SU-DHL-6 (cell line): Measurements from ENCODE around the gene DEPDC4.
"Not testable (repeated sequence)": the region's sequence is repeated elsewhere in the genome, so short reads cannot be mapped to it uniquely, and the experiment has no call there.

ENCODE experiments used
- H2AFZ ChIP-seq: fragments of 200-600 bp; sonication (generic); 2 replicates; pipeline ENCODE4 v1.6.1; 2014; ENCODE audit warnings: low read depth, mild to moderate bottlenecking, moderate library complexity, mixed read lengths, antibody characterized with exemption, low read length; ENCODE audit not compliant: severe bottlenecking
- H3F3A ChIP-seq: fragments of 200-600 bp; shearing (Covaris generic); 2 replicates; pipeline ENCODE4 v1.6.0; 2016; ENCODE audit warnings: antibody characterized with exemption, mild to moderate bottlenecking; ENCODE audit not compliant: insufficient read depth
- H3K27ac ChIP-seq: fragments of 200-600 bp; sonication (generic); 2 replicates; pipeline ENCODE4 v1.5.1; 2016; ENCODE audit warnings: low read depth, mild to moderate bottlenecking, low read length, moderate library complexity, mixed read lengths
- H3K27me3 ChIP-seq: fragments of 200-600 bp; sonication (generic), shearing (Covaris generic); 2 replicates; pipeline ENCODE4 v1.6.0; 2014; ENCODE audit warnings: mild to moderate bottlenecking, low read length
- H3K36me3 ChIP-seq: fragments of 200-600 bp; sonication (generic); 2 replicates; pipeline ENCODE4 v1.6.1; 2014; ENCODE audit warnings: mild to moderate bottlenecking, low read length, mixed read lengths
- H3K4me2 ChIP-seq: fragments of 300-600, 200-600 bp; shearing (Covaris generic), sonication (generic); 2 replicates; pipeline ENCODE4 v1.6.0; 2014; ENCODE audit warnings: low read length, low read depth, mild to moderate bottlenecking; ENCODE audit not compliant: poor library complexity, severe bottlenecking
- H3K4me3 ChIP-seq: fragments of 200-600 bp; sonication (generic); 2 replicates; pipeline ENCODE4 v1.5.1; 2014; ENCODE audit warnings: antibody characterized with exemption, low read length, mild to moderate bottlenecking, mixed read lengths; ENCODE audit not compliant: insufficient read depth, poor library complexity, severe bottlenecking
- H3K79me2 ChIP-seq: fragments of 200-600 bp; sonication (generic); 2 replicates; pipeline ENCODE4 v1.6.1; 2014; ENCODE audit warnings: mild to moderate bottlenecking, low read length, moderate library complexity; ENCODE audit not compliant: insufficient read depth
- H3K9ac ChIP-seq: fragments of 200-600 bp; sonication (generic); 2 replicates; pipeline ENCODE4 v1.7.0; 2014; ENCODE audit warnings: mild to moderate bottlenecking, low read length
- H3K9me2 ChIP-seq: fragments of 200-600 bp; sonication (generic); replicated peaks from 2 replicates; pipeline ENCODE4 v1.6.1; 2014; ENCODE audit warnings: low read length; ENCODE audit not compliant: insufficient read depth
- H3K9me3 ChIP-seq: fragments of 200-600 bp; sonication (generic); 2 replicates; pipeline ENCODE4 v1.6.1; 2014; ENCODE audit warnings: low read length, mixed read lengths; ENCODE audit not compliant: insufficient read depth
- H4K20me1 ChIP-seq: fragments of 200-600 bp; sonication (generic); 2 replicates; pipeline ENCODE4 v1.6.1; 2014; ENCODE audit warnings: low read depth, mild to moderate bottlenecking, antibody characterized with exemption, low read length, moderate library complexity, mixed read lengths
- EZH2phosphoT487 ChIP-seq: fragments of 200-600 bp; sonication (generic), shearing (Covaris generic); conservative IDR thresholded peaks from 2 replicates; pipeline ENCODE4 v1.6.1; 2018; ENCODE audit warnings: mild to moderate bottlenecking, antibody characterized with exemption, low read length, moderate library complexity, mixed read lengths
- TF ChIP-seq, protein P1 (sequence below): fragments of 200-600 bp; sonication (generic); IDR thresholded peaks from one replicate; pipeline ENCODE4 v1.5.1; 2017; ENCODE audit warnings: antibody characterized with exemption, mild to moderate bottlenecking, low read length, moderate library complexity; ENCODE audit not compliant: insufficient read depth, poor library complexity, severe bottlenecking

The DEPDC4 gene

DNA sequence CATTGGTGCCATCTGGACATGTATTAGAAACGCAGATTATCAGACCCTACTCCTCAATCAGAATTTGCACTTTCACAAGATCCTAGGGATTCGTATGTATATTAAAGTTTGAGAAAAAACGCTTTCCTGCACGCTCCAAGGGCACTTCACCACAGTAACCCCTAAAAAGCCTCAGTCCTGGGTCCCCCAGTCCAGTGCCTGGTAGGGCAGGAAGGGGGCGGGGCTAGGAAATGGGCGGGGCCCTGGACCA, 369 bp downstream of the DEPDC4 start:
- H3K36me3 ChIP-seq: no peaks in the 10 kb centered on the region; the same call in 1 of the 2 replicates
- peak overlapping the region; percentile 59 for H3K27ac ChIP-seq
- peaks cover 14% of the 10 kb centered on the region for H4K20me1 ChIP-seq
- TF ChIP-seq, protein P1, sequence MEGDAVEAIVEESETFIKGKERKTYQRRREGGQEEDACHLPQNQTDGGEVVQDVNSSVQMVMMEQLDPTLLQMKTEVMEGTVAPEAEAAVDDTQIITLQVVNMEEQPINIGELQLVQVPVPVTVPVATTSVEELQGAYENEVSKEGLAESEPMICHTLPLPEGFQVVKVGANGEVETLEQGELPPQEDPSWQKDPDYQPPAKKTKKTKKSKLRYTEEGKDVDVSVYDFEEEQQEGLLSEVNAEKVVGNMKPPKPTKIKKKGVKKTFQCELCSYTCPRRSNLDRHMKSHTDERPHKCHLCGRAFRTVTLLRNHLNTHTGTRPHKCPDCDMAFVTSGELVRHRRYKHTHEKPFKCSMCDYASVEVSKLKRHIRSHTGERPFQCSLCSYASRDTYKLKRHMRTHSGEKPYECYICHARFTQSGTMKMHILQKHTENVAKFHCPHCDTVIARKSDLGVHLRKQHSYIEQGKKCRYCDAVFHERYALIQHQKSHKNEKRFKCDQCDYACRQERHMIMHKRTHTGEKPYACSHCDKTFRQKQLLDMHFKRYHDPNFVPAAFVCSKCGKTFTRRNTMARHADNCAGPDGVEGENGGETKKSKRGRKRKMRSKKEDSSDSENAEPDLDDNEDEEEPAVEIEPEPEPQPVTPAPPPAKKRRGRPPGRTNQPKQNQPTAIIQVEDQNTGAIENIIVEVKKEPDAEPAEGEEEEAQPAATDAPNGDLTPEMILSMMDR: no peak
- no peak for TF ChIP-seq EZH2phosphoT487
- H3K9ac ChIP-seq: peak overlapping the region; percentile 90
- no peaks in the 10 kb centered on the region for H3K27me3 ChIP-seq
- no peaks in the 10 kb centered on the region for H3F3A ChIP-seq
- H2AFZ ChIP-seq: peak overlapping the region; percentile 87
- H3K4me2 ChIP-seq: peak overlapping the region; percentile 91
- peaks cover 39% of the 10 kb centered on the region for H3K79me2 ChIP-seq
- peak overlapping the region; percentile 91 for H3K4me3 ChIP-seq
- H3K9me3 ChIP-seq: no peaks in the 10 kb centered on the region
- H3K9me2 ChIP-seq: no peaks in the 10 kb centered on the region

DNA sequence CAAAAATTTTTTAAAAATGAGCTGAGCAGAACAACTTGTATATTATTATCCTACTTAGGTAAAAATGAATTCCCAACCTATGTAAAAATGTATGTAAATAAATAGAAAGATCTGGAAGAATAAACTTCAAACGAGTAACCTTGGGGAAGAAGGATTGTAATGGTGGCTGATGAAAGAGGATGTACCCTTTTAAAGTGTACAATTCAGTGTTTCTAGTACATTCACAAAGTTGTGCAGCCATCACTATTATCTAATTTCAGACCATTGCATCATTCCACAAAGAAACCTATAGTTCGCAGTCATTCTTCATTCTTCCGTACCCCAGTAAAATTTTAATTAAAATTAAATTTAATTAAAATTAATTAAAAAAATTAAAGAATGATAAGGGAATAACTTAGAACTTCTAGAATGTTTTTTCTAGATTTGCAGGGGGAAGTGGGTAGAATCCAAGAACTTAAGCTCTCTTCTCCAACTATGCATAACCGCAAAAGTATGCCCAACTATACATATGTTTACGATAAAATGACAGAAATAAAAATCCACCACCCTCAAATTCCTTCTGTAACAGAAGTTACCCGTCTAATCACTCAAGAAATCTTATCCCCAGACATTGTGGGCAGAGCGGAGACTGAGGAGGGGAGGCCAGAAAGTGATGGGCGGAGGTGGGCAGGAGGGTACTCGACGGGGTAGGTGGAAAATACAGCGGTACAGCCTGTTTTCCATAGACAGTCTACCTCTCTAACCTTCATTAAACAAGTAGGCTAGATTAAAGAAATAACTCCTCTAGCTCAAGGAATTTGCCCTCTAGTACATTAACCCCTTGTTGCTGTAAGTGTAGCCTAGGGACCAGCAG, 921 bp downstream of the DEPDC4 start:
- peaks cover 14% of the 10 kb centered on the region for H4K20me1 ChIP-seq
- peak overlapping the region; percentile 87 for H2AFZ ChIP-seq
- no peaks in the 10 kb centered on the region for H3K9me2 ChIP-seq
- H3K36me3 ChIP-seq: no peaks in the 10 kb centered on the region
- H3K9ac ChIP-seq: peak overlapping the region; percentile 90
- peak overlapping the region; percentile 91 for H3K4me3 ChIP-seq
- no peaks in the 10 kb centered on the region for H3K27me3 ChIP-seq
- no peaks in the 10 kb centered on the region for H3K9me3 ChIP-seq
- no peaks in the 10 kb centered on the region for H3F3A ChIP-seq
- peaks cover 34% of the 10 kb centered on the region for H3K79me2 ChIP-seq
- no peak overlapping the region for H3K27ac ChIP-seq
- peak overlapping the region; percentile 91 for H3K4me2 ChIP-seq
- TF ChIP-seq, protein P1: no peak
- no peak for TF ChIP-seq EZH2phosphoT487

DNA sequence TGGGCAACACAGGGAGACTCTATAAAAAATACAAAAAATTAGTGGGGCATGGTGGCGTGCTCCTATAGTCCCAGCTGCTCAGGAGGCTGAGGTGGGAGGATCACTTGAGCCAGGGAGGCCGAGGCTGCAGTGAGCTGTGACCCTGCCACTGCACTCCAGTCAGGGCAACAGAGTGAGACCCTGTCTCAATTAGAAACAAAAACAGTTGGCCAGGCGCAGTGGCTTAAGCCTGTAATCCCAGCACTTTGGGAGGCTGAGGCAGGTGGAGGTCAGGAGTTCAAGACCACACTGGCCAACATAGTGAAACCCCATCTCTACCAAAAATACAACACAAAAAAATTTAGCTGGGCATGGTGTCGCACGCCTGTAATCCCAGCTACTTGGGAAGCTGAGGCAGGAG, 1.8 kb downstream of the DEPDC4 start:
- not testable (repeated sequence) for H3K4me3 ChIP-seq, H3K27me3 ChIP-seq, H3K9me3 ChIP-seq, H3K9me2 ChIP-seq, H2AFZ ChIP-seq, H3K4me2 ChIP-seq, H3K36me3 ChIP-seq, H3K9ac ChIP-seq, H3F3A ChIP-seq, H3K27ac ChIP-seq
- H3K79me2 ChIP-seq: peaks cover 28% of the 10 kb centered on the region
- peaks cover 14% of the 10 kb centered on the region for H4K20me1 ChIP-seq

DNA sequence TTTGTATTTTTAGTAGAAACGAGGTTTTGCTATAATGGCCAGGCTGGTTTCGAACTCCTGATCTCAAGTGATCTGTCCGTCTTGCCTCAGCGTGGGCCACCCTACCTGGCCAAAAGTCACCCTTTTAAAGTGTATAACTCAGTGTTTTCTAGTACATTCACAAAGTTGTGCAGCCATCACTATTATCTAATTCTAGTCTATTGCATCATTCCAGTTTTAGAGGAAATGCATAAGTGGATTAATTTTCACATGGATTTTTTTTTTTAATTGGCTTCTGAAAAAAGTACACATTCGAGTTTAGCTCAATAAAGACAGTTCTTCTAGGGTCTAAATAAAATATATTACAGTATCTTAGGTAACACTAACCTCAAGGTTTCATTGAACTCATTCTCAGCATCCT, 3.7 kb downstream of the DEPDC4 start:
- H3K9ac ChIP-seq: no peak overlapping the region
- no peak overlapping the region for H3K4me2 ChIP-seq
- no peak overlapping the region for H3K4me3 ChIP-seq
- peaks cover 8% of the 10 kb centered on the region for H3K79me2 ChIP-seq
- no peaks in the 10 kb centered on the region for H3K9me2 ChIP-seq
- H3K27me3 ChIP-seq: no peaks in the 10 kb centered on the region
- no peaks in the 10 kb centered on the region for H3F3A ChIP-seq
- no peaks in the 10 kb centered on the region for H3K36me3 ChIP-seq
- no peak overlapping the region for H3K27ac ChIP-seq
- peaks cover 3% of the 10 kb centered on the region; the same call in 1 of the 2 replicates for H4K20me1 ChIP-seq
- no peak for TF ChIP-seq EZH2phosphoT487
- TF ChIP-seq, protein P1: no peak
- no peak overlapping the region for H2AFZ ChIP-seq
- no peaks in the 10 kb centered on the region for H3K9me3 ChIP-seq
